Neural cell (in vitro differentiated cells): ENCODE results near the gene PP2D1. TPM values are rescaled to one million over a fixed set of nuclear protein-coding genes. Genes with fewer than 3 reads are reported as not detected.

Experiments used
- H2AFZ ChIP-seq: fragments of 200-600, 300-800 bp; sonication (generic), shearing (Covaris generic); 2 replicates; pipeline ENCODE4 v1.6.0; 2014; ENCODE audit warnings: low read depth, mild to moderate bottlenecking, antibody characterized with exemption, low read length, moderate library complexity
- H3F3A ChIP-seq: fragments of 200-600 bp; shearing (Covaris generic); 2 replicates; pipeline ENCODE4 v1.6.1; 2016; ENCODE audit warnings: mild to moderate bottlenecking, moderate library complexity, mixed read lengths, antibody characterized with exemption, low read length; ENCODE audit not compliant: insufficient read depth, poor library complexity, severe bottlenecking
- H3K27ac ChIP-seq: fragments of 200-600, 300-800 bp; sonication (generic), shearing (Covaris generic); 2 replicates; pipeline ENCODE4 v1.5.1; 2014; ENCODE audit warnings: mild to moderate bottlenecking, low read length, moderate library complexity
- H3K27me3 ChIP-seq: fragments of 300-800, 200-600 bp; sonication (generic), shearing (Covaris generic); 2 replicates; pipeline ENCODE4 v1.6.0; 2014; ENCODE audit warnings: mild to moderate bottlenecking, low read depth, low read length, moderate library complexity; ENCODE audit not compliant: insufficient read depth
- H3K36me3 ChIP-seq: fragments of 300-800, 200-600 bp; sonication (generic), shearing (Covaris generic); 2 replicates; pipeline ENCODE4 v1.5.1; 2014; ENCODE audit warnings: mild to moderate bottlenecking, antibody characterized with exemption, low read length, moderate library complexity; ENCODE audit not compliant: insufficient read depth
- H3K4me2 ChIP-seq: fragments of 300-800, 200-600 bp; sonication (generic), shearing (Covaris generic); 2 replicates; pipeline ENCODE4 v1.6.0; 2014; ENCODE audit warnings: mild to moderate bottlenecking, low read length
- H3K4me3 ChIP-seq: fragments of 300-800, 200-600 bp; sonication (generic), shearing (Covaris generic); 2 replicates; pipeline ENCODE4 v1.5.1; 2014; ENCODE audit warnings: mild to moderate bottlenecking, low read length, moderate library complexity
- H3K79me2 ChIP-seq: fragments of 200-600 bp; shearing (Covaris generic); replicated peaks from 2 replicates; pipeline ENCODE4 v1.6.0; 2014; ENCODE audit warnings: mild to moderate bottlenecking, low read length, moderate library complexity; ENCODE audit not compliant: insufficient read depth
- H3K9ac ChIP-seq: fragments of 300-800, 200-600 bp; sonication (generic), shearing (Covaris generic); 2 replicates; pipeline ENCODE4 v1.6.1; 2016; ENCODE audit warnings: mild to moderate bottlenecking, low read length, mixed read lengths
- H3K9me2 ChIP-seq: fragments of 200-600 bp; shearing (Covaris generic); 2 replicates; pipeline ENCODE4 v1.6.1; 2016; ENCODE audit warnings: mild to moderate bottlenecking, low read length, mixed read lengths; ENCODE audit not compliant: insufficient read depth
- H3K9me3 ChIP-seq: fragments of 200-600, 300-800 bp; sonication (generic), shearing (Covaris generic); 2 replicates; pipeline ENCODE4 v1.6.1; 2016; ENCODE audit warnings: mild to moderate bottlenecking, mixed run types, low read length, moderate library complexity, mixed read lengths
- H4K20me1 ChIP-seq: fragments of 200-600 bp; shearing (Covaris generic); 2 replicates; pipeline ENCODE4 v1.6.1; 2016; ENCODE audit warnings: mild to moderate bottlenecking, mixed run types; ENCODE audit not compliant: insufficient read depth
- CTCF ChIP-seq: fragments of 450-650 bp; IDR thresholded peaks from 2 replicates; pipeline ENCODE4 v1.5.1; 2014; ENCODE audit warnings: antibody characterized with exemption, mild to moderate bottlenecking, moderate library complexity; ENCODE audit not compliant: poor library complexity, severe bottlenecking
- EP300 ChIP-seq: fragments of 450-650 bp; conservative IDR thresholded peaks from 2 replicates; pipeline ENCODE4 v1.6.1; 2014; ENCODE audit warnings: antibody characterized with exemption, mild to moderate bottlenecking, moderate library complexity; ENCODE audit not compliant: poor library complexity, severe bottlenecking
- EZH2 ChIP-seq: fragments of 200-600, 300-800 bp; shearing (Covaris generic), sonication (generic); IDR thresholded peaks from 2 replicates; pipeline ENCODE4 v1.6.1; 2014; ENCODE audit warnings: antibody characterized with exemption, low read length, borderline replicate concordance, mild to moderate bottlenecking; ENCODE audit not compliant: insufficient read depth, poor library complexity, severe bottlenecking
- MXI1 ChIP-seq: fragments of 450-650 bp; conservative IDR thresholded peaks from 2 replicates; pipeline ENCODE4 v1.6.1; 2014; ENCODE audit warnings: antibody characterized with exemption, mild to moderate bottlenecking; ENCODE audit not compliant: poor library complexity, severe bottlenecking
- POLR2AphosphoS5 ChIP-seq: IDR thresholded peaks from 2 replicates; pipeline ENCODE4 v1.6.1; 2012
- RAD21 ChIP-seq: fragments of 450-650 bp; conservative IDR thresholded peaks from 2 replicates; pipeline ENCODE4 v1.6.1; 2014; ENCODE audit warnings: antibody characterized with exemption, mild to moderate bottlenecking, moderate library complexity
- REST ChIP-seq: IDR thresholded peaks from 2 replicates; pipeline ENCODE4 v1.6.1; 2012; ENCODE audit warnings: borderline replicate concordance
- SMC3 ChIP-seq: fragments of 450-650 bp; conservative IDR thresholded peaks from 2 replicates; pipeline ENCODE4 v1.6.1; 2014; ENCODE audit warnings: antibody characterized with exemption, mild to moderate bottlenecking, moderate library complexity; ENCODE audit not compliant: poor library complexity
- TAF1 ChIP-seq: IDR thresholded peaks from 2 replicates; pipeline ENCODE4 v1.6.1; 2012; ENCODE audit warnings: low read depth
- polyA plus RNA-seq: library from polyadenylated mRNA; depleted of rRNA; stranded (reverse); fragments of >200 nt; gene quantifications from 2 replicates; pipeline ENCODE4 v1.2.3, GENCODE V29; 2014

Gene PP2D1
- polyA plus RNA-seq, 1 donor from 2014 or later = not detected

- no peaks in the 10 kb centered on the region for H3K36me3 ChIP-seq
- H3K79me2 ChIP-seq = peaks cover 53% of the 10 kb centered on the region
- H3K9me2 ChIP-seq = no peaks in the 10 kb centered on the region
- TF ChIP-seq MXI1 (no peak), SMC3 (peak; percentile 23)
- peak overlapping the region; percentile 97 for H3K27ac ChIP-seq
- H3K9me3 ChIP-seq = no peaks in the 10 kb centered on the region
- peak overlapping the region; percentile 79 for H3K4me2 ChIP-seq
- no peaks in the 10 kb centered on the region for H3K27me3 ChIP-seq
- H2AFZ ChIP-seq = peak overlapping the region; percentile 96
- no peaks in the 10 kb centered on the region for H4K20me1 ChIP-seq
- peak overlapping the region; percentile 96 for H3K9ac ChIP-seq
- H3K4me3 ChIP-seq = peak overlapping the region; percentile 95
- H3F3A ChIP-seq = no peaks in the 10 kb centered on the region
Measured at GRCh38 chr3:19947549-19948225, 64.4 kb downstream of the PP2D1 start.

GRCh38 chr3:19946832-19947548 is 65.1 kb downstream of the PP2D1 start, which contains the start of gene RAB5A:
TSS of gene RAB5A (plus strand) at chr3:19947097. CDS start at chr3:19950899, 3,802 bp downstream.
- Histone ChIP-seq H3K27me3 (no peaks in the 10 kb centered on the region), H3K27ac (peak within 1 kb of the TSS; percentile 97), H4K20me1 (no peaks in the 10 kb centered on the region), H3K9ac (peak within 1 kb of the TSS; percentile 96), H3F3A (no peaks in the 10 kb centered on the region), H3K9me2 (no peaks in the 10 kb centered on the region), H3K79me2 (peaks cover 46% of the 10 kb centered on the region), H3K36me3 (no peaks in the 10 kb centered on the region), H3K4me2 (peak within 1 kb of the TSS; percentile 79), H2AFZ (peak within 1 kb of the TSS; percentile 100), H3K4me3 (peak within 1 kb of the TSS; percentile 95), H3K9me3 (no peaks in the 10 kb centered on the region)
- TF ChIP-seq CTCF (no peak), REST (peak; percentile 63), EZH2 (no peak), EP300 (peak; percentile 62), POLR2AphosphoS5 (peak; percentile 97), RAD21 (no peak), SMC3 (no peak), MXI1 (peak; percentile 68), TAF1 (no peak)
